ENCODE data around the gene OR52J3.
"Not testable (repeated sequence)": the region's sequence is repeated elsewhere in the genome, so short reads cannot be mapped to it uniquely, and the experiment has no call there.

OR52J3 gene
- 0 reads per million in 2 donors for total RNA-seq

DNA sequence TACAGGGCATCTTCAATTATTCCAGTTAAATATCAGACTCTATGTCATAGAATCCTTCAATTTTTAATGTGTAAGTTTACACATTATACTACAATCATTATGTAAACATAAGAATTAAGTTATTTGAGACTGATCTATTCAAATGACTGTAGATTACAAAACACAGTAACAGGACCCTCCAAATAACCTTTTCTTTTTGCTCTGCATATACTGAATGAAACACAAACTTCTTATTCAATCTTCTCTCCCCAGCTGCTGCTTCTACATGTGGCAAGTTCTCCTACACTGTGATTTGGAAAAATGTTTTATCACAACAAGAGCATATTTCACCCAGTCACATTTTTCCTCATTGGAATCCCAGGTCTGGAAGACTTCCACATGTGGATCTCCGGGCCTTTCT is at the start of gene OR52J3:
Gene OR52J3 (plus strand): TSS at position 301 of the 400 bp plus-strand sequence. CDS start 0 bp downstream, at position 301.
- no peak for DNase-seq

GRCh38 chr11:5004424-5005274 is 41.7 kb upstream of the OR52J3 start:
- peak in 1 of 5 experiments; percentile 41 for DNase-seq

DNA sequence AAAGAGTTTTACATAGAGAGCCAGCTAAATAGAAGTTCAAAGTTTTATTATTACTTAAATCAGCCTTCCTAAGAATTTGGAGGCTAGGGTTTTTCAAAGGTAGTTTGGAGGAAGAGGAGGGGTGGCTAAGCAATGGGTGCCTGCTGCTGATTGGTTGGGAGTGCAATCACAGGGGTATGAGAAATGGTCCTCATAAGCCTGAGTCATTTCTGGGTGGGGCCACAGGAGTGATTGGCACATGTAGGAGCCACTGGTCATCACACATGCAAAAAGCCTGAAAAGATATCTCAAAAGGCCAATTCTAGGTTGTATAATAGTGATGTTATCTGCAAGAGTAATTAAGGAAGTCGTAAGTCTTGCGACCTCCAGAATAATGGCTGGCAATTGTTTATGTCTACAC is 38.8 kb upstream of the OR52J3 start:
- DNase-seq = no peak

- DNase-seq = no peak
Measured at GRCh38 chr11:5011254-5011653, 35.1 kb upstream of the OR52J3 start.

- DNase-seq = no peak
Measured at GRCh38 chr11:5013012-5013411, 33.3 kb upstream of the OR52J3 start.

DNA sequence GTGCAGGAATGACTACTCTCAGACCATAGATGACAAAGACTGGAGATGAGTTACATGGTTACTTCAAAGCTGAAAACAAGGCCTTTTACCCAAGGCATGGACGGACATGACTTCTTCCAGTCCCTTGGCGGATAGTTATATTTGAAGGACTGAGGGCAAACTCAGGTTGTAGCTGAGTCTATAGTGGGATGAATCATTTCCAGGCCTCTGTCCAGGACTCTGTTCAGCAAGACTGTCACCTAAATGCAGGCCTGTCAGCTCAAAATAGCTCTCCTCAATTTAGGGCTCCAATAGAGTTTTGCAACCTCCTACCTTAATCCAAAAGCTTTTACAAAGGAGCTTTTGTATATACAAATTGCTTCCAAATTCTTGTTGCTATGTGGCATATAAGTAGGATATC is 24.3 kb upstream of the OR52J3 start:
- no peak for DNase-seq

- no peak for DNase-seq
Measured at GRCh38 chr11:5036669-5037068, 9.7 kb upstream of the OR52J3 start.

DNA sequence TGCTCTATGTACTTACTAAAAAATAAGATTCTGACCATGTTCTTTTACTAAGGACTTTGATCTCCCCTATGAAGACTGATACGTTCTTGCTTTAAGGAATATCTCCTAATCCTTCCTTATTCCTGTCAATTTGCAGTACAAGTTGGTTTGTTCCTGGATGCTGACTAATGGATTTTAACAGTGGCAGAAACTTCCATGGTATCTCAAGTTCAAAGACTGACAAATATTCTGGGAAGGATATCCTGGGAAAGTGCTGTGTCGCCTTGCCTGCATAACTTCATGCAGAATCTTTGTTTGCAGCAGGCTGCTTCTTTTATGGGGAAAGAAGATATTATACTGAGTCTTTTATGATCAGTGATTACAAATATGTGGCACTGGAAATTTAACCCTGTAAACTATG is 8.4 kb upstream of the OR52J3 start:
- no peak for DNase-seq

- DNase-seq = no peak
Measured at GRCh38 chr11:5038341-5038740, 8.0 kb upstream of the OR52J3 start.

DNA sequence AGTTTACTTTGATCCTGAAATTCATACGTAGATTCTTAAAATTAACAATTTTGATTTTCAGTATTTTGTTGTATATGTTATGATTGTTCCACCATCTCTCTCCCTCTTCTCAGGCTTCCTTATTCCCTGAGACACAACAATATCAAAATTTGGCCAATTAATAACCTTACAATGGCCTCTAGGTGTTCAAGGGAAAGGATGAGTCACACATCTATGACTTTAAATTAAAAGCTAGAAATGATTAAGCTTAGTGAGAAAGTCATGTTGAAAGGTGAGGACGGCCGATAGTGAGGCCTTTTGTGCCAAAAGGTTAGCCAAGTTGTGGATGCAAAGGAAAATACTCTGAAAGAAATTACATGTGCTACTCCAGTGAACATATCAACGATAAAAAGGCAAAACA is 5.5 kb upstream of the OR52J3 start:
- no peak for DNase-seq

- no peak for DNase-seq
Measured at GRCh38 chr11:5042091-5042490, 4.2 kb upstream of the OR52J3 start.

GRCh38 chr11:5043380-5043779 is 2.9 kb upstream of the OR52J3 start:
- no peak for DNase-seq

DNA sequence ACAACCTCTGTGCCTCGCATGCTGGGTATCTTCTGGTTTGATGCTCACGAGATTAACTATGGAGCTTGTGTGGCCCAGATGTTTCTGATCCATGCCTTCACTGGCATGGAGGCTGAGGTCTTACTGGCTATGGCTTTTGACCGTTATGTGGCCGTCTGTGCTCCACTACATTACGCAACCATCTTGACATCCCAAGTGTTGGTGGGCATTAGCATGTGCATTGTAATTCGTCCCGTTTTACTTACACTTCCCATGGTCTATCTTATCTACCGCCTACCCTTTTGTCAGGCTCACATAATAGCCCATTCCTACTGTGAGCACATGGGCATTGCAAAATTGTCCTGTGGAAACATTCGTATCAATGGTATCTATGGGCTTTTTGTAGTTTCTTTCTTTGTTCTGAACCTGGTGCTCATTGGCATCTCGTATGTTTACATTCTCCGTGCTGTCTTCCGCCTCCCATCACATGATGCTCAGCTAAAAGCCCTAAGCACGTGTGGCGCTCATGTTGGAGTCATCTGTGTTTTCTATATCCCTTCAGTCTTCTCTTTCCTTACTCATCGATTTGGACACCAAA is 516 bp downstream of the OR52J3 start:
- DNase-seq = no peak

- not testable (repeated sequence) for DNase-seq
Measured at GRCh38 chr11:5058679-5059078, 12.4 kb downstream of the OR52J3 start.

DNA sequence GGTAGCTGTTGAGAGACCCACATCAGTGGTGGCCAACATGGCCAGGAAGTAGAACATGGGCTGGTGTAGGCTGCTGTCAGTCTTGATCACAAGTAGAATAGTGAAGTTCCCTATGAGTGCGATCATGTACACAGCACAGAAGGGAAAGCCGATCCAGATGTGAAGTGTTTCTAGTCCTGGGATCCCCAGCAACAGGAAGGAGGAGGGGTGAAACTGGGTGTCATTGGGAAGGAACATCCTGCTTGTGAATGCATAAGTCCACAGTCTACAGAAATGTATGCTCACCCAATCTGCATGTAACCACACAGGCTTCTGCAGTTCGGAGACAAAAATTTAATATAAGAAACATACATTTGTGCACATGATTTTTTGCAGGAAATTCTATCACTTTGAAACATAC is 13.1 kb downstream of the OR52J3 start, which contains the start of gene OR52E2:
Gene OR52E2 (minus strand): TSS at position 237 of the 400 bp plus-strand sequence. CDS start 0 bp downstream, at position 237.
- no peak for DNase-seq

DNA sequence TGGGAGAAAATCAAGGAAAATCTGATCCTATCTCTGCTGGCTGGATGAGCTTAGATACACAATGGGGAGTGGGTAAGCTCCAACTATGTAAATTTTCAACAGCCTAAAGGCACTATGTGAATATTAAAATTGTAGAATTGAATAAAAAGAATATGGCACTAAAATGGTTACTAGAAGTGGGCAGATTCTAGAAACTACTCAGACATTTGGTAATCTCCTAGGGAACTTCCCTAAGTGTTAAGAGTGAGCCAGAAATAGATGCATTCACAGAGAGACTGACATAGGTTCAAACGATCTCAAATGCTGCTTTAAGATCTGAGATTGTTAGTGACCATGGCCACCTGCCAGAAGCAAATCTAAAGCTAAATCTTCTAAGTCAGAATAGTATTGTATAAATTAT is 18.7 kb downstream of the OR52J3 start:
- no peak for DNase-seq

DNA sequence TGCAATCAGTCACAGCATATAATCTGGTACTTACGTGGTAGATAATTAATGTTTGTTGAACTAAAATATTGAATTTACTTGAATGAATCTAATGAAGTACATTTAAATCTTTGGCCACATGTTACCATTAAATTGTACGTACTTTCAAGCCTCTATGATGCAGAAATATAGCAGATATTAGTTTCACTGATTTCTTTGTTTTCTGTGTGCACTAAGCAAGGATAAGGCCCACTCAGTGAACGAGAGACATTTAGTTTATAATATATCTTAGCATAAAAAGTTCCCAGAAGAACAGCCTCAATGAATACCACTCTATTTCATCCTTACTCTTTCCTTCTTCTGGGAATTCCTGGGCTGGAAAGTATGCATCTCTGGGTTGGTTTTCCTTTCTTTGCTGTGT is 22.9 kb downstream of the OR52J3 start, which contains the start of gene OR52E1:
Gene OR52E1 (plus strand): TSS at position 301 of the 400 bp plus-strand sequence.
- no peak for DNase-seq

DNA sequence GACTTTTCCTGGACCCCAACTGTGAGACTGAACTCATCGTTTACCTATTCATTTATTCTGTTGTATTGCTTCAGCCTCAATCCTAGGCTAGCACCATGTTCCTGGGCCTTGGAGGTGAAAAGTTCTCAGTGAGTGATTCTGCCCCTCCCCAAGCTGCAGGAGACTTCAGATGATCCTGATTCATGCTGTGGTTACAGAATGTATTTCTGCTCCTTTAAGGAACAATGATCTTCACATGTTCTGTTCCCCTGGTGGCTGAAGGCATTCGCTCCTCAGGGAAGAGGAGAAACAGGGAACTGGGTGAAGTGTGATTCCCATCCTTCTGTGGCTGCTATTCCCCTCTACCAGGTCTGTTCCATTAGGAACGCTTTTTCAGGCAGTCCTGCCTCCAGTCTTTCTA is 25.5 kb downstream of the OR52J3 start:
- DNase-seq = no peak

DNA sequence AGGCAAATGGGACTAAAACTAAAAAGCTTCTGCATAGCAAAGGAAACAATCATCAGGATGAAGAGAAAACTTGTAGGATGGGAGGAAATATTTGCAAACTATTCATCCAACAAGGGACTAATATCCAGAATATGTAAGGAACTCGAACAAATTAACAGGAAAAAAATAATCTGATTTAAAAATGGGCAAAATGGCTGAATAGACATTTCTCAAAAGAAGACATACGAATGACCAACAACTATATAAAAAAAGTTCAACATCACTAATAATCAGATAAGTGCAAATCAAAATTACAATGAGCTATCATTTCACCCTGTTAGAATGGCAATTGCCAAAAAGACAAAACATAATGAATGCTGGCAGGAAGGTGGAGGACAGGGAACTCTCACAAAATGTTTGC is 35.1 kb downstream of the OR52J3 start:
- DNase-seq = no peak

DNA sequence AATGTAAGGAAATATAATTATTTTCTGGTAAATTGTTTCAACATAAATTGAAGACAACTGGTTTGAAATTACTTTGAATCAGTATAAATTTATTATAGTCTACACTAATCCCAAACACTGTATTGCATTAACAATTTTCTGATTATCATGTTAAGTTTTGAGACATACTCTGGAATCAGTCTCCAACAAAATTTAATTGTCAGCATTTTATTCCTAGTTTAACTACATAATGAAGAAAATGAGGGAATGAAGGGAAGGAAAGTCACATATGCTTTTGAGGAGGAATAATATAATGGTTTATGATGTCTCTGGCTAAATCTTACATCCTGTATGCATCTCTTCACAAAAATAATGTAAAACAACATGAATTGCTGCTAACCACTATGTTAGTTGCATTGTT is 37.3 kb downstream of the OR52J3 start:
- no peak for DNase-seq

DNA sequence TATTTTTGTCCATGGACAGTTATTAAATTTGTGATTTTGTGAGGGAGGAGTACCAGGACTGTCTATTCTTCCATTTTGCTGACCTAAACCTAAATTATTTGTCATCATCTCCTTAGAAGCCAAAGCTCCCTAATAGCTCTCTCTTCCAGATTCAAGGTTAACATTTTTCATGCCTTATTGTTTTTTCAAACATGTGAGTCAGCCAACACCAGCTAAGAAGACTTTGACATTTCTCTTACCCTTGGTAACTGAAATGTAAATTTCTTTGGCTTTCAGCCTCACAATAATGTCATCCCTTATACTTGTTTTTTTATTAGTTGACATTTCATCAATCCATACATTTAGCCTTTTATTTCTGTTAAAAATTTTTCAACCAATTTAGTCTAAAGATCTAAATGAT is 42.2 kb downstream of the OR52J3 start:
- no peak for DNase-seq

GRCh38 chr11:5090668-5091067 is 44.3 kb downstream of the OR52J3 start:
- no peak for DNase-seq

DNA sequence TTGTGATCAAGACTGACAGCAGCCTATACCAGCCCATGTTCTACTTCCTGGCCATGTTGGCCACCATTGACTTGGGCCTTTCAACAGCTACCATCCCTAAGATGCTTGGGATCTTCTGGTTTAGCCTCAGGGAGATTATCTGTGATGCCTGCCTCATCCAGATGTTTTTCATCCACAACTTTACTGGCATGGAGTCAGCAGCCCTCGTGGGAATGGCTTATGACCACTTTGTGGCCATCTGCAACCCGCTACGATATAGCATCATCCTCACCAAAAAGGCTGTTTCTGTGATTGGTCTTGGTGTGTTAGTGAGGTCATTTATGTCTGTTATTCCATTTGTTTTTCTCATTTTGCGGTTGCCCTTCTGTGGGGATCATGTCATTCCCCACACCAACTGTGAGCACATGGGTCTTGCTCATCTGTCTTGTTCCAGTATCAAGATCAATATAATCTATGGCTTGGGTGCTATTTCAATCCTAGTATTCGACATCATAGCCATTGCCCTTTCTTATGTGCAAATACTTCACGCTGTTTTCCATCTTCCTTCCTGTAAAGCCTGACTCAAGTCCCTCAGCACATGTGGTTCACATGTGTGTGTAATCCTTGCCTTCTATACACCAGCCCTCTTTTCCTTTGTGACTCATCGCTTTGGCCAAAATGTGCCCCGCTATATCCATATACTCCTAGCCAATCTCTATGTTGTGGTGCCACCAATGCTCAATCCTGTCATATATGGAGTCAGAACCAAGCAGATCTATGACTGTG is 46.7 kb downstream of the OR52J3 start:
- no peak for DNase-seq
